NK-92 (cell line): ENCODE data around the gene WNK2.
"Not testable (repeated sequence)": the region's sequence is repeated elsewhere in the genome, so short reads cannot be mapped to it uniquely, and the experiment has no call there.

ENCODE experiments used
- DNase-seq: peaks from one replicate; lab custom pipeline; 2025; ENCODE audit not compliant: unreplicated experiment; lab: John Stamatoyannopoulos, UW

The WNK2 gene

GRCh38 chr9:93304574-93305496 lies 120.9 kb downstream of the WNK2 start:
- no peak for DNase-seq

DNA sequence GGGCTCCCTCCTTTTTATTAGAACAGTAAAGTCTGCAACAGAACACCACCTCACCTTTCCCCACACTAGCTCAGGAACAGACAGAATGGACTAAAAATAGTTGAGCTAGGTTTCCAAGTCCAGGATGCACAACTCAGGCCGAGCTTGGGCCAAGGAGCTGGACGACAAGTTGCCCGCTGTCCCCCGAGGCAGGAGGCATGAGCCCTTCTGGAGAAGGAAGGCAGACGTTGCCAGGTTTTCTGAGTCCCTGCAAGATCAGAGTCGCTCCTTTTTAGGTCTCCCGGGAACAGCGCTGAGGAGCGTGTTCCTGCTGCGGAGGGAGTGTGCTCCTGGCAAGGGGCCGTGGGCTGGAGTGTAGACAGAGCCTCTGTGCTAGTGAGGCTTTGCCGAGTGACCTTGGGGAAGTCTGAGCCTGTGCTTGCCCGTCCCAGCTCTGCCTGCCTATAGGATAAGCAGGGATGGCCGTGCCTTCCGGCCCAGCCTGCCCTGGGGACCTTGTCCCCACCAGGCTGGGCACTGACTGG lies 121.6 kb downstream of the WNK2 start:
- DNase-seq = no peak

DNA sequence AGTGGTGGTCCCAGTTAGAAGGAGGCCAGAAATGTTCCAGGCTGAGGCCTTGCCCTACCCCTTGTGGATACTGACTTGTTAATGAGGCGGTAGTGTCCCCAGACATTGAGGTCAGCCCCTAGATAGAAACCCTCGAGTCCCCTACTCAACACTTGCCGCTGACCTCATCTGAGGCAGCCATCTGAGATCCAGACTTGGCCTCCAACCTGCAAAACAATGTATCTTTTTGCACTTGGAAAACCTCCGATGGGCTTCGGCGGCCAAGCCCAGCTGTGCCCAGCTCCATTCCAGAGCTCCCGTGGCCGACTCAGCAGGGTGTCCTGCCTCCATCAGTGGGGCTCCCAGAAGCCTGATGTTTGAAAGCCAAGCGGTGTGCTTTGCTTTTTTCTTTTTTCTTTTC lies 122.1 kb downstream of the WNK2 start:
- DNase-seq = no peak

GRCh38 chr9:93306579-93307091 lies 122.7 kb downstream of the WNK2 start:
- no peak for DNase-seq

DNA sequence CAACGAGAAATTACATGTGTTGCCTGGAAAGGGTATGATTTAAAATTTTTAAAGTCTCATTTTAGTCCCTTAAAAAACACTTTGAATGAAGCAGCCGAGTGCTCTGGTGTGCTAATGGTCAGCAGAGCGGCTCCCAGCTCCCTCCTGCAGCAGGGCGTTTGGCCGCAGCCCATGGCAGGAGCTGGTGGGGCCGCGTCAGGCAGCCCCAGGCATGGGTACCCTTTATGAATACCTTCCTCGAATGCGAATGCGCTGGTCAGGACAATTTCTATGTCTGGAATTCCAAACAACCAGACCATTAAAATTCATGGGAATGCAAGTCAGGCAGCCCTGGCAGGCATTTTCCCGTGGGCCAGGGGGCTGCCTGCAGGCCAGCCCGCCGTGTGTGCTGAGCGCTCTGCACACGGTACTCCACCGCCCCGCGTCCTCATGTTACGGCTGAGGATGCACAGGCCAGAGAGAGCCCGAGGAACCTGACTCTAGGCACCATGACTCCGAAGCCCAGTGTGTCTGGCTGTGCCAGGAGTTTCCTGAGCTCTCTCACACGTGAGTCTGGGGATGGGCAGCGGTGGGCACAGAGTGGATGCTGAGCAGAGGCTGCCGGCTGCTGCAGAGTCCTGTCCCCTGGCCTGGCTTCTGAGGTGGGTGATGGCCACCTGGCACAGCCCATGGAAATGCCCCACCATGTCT lies 123.7 kb downstream of the WNK2 start:
- DNase-seq = no peak

DNA sequence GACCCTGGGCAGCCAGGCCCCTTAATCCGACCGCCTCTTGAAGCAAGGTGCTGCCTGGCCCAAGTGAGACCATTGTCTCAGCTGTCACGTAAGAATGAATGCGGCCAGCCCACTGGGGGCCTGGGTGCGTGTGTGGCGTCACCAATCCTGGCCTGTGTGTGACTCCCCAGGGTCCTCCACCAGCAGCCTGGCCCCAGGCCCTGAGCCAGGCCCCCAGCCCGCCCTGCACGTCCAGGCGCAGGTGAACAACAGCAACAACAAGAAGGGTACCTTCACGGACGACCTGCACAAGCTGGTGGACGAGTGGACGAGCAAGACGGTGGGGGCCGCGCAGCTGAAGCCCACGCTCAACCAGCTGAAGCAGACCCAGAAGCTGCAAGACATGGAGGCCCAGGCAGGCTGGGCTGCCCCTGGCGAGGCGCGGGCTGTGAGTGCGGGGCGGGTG lies 124.2 kb downstream of the WNK2 start:
- DNase-seq = no peak

- no peak for DNase-seq
These were observed 124.7 kb downstream of the WNK2 start for GRCh38 chr9:93308676-93309075.

DNA sequence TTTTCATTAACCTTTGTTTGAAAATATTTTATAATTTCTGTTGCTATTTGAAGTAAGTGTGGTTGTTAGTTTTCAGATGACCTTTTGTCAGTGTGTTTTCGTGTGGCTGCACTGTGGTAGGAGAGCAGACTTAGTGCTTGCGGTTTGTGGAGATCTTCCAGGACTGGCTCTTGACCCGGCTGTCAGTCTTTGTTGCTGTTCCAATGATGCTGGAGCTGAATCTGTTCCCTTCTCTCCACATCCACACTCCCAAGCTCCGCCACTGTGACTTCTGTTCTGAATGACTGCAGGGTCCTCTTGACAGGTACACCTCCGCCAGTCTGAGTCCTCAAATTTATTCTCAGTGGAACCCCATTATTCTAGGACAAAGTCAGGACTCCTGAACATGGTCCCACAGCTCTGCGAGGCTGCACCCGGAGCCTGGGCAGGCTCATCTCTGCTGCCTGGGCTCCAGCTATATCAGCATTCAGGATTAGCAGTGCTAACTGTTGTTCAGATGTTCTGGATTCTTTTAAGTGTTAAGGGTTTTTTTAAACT lies 126.0 kb downstream of the WNK2 start:
- DNase-seq = no peak

DNA sequence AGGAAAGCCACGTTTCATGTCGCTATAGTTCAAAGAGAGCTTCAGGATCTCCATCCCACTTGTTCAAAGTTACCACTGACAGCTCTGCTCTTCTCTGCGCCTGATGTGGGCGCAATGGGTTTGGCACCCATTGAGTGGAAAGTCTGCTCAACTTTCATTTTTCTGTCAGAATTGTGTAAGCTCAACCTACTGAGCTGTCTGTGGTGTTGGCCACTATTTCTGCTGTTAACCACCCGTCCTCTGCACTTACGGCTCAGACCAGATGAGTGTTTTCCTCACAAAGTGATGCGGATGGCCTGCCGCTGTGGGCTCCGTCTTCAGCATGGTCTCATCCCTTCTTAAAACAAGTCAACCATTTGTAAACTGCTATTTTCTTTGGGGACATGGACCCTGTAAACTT lies 131.2 kb downstream of the WNK2 start:
- no peak for DNase-seq

GRCh38 chr9:93315960-93316359 lies 132.0 kb downstream of the WNK2 start:
- DNase-seq = no peak

DNA sequence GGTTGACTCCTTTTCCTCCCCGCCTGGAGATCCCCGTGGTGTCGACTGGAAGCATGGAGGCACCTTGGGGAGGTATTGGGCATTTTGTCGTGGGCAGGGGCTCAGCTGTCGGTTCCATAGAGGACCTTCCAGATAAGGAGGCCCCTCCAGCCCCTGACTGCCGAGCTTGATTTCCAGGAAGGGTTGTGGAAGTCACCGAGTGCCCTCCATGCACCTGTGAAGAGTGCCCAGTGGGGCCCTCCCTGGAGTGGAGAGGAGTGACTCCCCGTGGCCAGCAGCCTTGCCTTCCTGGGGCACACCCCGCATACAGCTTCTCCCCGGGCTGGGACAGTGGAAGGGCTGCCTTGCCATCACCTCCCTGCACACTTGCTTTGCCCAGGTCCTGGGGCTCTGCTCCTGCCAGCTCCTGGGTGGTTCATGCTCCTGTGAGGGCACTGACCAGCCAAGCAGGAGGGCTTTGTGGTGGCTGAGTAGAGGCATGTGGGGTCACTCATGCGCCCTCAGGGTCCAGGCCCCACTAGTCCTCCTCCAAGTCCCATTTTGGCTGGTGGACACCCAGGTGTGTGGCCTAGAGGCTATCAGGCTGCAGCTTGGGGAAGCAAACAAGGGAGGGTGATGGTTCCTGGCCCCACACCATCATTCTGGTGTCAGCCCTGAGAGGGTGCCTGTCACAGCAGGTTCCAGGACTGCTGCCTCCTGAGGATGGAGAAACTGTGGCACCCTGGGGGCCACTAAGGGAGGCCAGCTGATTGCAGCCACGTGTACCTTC lies 133.0 kb downstream of the WNK2 start:
- DNase-seq = no peak

DNA sequence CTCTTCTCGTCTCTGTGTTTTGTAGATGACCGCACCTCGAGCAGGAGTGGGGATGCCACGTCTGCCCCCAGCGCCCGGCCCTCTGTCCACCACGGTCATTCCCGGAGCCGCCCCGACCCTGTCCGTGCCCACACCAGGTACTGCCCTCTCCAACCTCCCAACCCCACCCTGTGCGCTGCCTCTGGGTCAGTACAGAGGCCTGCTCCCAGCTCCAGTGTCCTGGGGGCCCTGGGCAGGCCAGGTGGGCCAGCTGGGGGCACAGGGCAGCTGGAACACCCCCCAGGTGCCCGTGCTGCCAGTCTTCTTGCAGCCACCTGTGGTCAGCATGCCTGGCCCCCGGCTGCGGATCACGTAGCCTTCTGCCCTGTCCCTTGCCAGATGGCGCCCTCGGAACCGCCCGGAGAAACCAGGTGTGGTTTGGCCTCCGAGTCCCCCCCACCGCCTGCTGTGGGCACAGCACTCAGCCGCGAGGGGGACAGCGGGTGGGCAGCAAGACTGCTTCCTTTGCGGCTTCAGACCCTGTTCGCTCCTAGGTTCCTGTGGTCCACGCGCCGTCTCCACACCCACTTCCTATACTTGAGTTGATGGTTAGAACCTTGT lies 133.7 kb downstream of the WNK2 start:
- DNase-seq = no peak

DNA sequence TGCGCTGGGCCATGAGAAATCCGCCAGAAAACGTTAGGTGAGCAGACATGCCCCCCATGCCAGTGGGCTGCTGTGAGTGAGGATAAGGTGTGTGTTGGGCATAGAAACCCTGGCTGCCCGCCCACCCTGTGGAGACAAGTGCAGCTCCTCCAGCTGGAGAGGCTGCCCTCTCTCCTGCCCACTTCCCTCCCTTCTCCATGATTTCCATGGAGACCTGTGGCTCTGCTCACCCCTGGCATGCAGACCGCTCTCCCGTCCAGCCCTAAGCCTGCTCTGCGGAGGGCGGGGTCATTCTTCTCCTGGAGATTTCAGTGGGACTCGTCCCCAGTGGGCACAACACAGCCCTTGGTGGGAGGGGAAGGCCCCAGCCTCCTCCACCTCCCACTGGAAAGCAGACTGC lies 134.5 kb downstream of the WNK2 start:
- DNase-seq = no peak

DNA sequence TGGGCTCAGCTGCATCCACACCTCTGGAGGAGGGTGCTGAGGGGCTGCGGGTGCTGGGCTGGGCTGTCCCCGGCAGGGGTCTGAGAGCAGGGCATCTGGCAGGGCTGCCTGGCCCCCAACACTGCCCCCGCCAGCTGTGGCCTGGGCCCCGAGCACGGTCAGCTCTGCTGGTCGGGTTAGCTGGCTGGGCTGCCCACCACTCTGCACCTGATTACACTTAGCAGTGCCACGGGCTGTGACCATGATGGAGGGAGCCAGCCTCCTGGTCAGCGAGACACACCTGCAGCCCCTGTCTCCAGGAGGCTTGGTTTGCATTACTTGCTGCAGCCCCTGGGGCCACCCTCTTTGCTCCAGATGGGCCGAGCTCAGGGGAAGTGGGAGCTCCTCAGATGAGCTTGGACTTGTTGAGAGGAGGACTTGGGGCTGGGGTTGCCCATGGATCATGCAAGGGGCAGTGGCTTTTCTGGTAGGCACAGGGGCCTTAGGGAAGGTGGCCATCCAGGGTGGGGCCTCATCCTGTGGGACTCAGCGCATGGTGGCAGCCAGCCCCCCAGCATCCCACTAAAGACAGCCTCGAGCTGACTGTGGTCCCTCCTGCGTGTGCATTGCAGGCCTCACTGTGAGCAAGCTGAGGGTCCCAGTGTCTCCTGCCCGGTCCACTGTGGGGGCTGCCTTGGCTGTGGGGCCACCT lies 135.5 kb downstream of the WNK2 start:
- no peak for DNase-seq

DNA sequence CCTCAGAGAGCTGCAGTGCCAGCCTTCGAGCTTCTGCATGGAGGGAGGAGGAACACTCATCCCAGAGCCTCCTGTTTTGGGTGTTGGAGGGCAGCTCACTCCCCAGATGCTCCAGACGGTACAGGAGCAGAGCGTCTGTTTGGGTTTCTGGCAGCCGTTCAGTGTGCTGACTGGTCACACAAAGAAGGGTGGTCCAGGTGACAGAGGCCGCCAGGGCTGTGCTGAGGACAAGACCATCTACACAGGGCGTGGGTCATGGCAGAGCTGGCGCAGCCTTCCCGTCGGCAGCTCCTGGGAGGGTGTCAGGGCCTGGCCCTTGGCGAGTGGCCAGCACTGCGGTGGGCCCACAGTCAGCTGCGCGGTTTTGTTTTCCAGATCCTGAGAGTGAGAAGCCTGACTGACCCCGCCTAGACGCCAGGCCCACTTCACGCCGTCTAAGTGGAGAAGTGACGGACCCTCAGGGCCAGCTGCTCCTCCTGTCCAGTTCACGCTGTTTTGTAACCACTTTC lies 136.1 kb downstream of the WNK2 start:
- DNase-seq = no peak

DNA sequence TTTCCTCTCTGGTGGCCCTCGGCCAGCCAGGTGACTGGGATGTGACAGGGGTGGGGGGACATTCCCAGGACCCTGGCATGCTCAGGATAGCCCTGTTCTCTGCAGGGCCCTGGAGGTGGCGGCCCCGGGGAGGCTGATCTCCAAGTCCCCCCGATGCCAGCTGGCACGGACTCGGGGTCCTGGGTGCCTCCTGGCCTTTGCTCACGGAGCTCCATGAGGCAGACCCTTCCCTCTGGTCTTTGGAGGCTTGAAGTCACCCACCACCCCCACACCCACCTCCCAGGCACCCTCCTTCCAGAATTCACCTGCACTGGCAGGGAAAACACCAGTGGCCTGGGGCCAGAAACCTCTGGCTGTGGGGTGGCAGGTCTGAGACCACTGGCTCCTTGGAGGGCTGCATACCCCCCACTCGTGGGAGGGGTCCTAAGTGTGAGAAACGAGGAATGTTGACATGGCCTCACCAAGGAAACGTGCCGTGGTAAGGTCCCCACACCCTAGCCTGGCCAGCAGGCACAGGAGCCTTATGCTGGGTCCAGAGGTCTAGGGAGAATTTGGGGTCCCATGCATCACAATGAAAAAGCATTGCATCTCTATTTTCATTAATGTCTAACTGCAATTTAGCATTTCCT lies 136.8 kb downstream of the WNK2 start:
- DNase-seq = no peak

GRCh38 chr9:93321220-93321610 lies 137.3 kb downstream of the WNK2 start:
- DNase-seq = no peak

DNA sequence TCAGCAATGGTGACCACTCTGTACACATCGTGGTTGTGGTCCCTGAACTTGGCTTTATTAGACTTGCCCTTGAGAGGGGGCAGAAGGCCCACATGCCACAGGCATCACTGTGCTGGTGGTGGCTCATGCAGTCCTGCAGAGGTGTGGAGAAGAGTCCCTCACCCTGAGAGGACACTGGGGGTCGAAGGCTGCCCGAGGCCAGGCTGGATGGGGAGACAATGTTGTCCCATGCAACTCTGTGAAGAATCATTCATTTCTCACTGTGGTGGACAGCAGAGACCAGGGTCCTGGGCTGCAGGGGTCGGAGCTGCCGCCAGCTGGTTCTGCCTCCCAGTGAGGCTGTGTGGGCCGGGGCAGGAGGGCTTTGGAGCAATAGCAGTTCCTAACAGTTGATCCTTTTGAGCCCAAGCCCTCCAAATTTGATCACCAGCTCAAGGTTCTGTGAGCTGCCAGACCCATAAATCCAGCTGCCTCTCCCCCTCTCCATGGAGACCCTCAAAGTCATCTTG lies 139.6 kb downstream of the WNK2 start:
- not testable (repeated sequence) for DNase-seq
